HCEC 1CT (cell line): ENCODE data around the gene ADAMTSL4.
"Not testable (repeated sequence)": the region's sequence is repeated elsewhere in the genome, so short reads cannot be mapped to it uniquely, and the experiment has no call there.

ENCODE experiments used
- DNase-seq: peaks from one replicate; pipeline ENCODE4 v3.0.0-alpha.2; 2017

ADAMTSL4 gene

GRCh38 chr1:150567717-150568593, 18.7 kb downstream of the ADAMTSL4 start:
- DNase-seq: peak; percentile 97

GRCh38 chr1:150568594-150568966, 19.4 kb downstream of the ADAMTSL4 start:
- DNase-seq: no peak

GRCh38 chr1:150572918-150573647, 23.9 kb downstream of the ADAMTSL4 start:
- DNase-seq: no peak

- not testable (repeated sequence) for DNase-seq
These were observed 24.5 kb downstream of the ADAMTSL4 start for GRCh38 chr1:150573648-150574071.

GRCh38 chr1:150574260-150575071, 25.3 kb downstream of the ADAMTSL4 start:
- DNase-seq: no peak

- DNase-seq: no peak
These were observed 25.9 kb downstream of the ADAMTSL4 start for GRCh38 chr1:150575072-150575489.

GRCh38 chr1:150575518-150576366, 26.5 kb downstream of the ADAMTSL4 start:
- DNase-seq: no peak

- no peak for DNase-seq
These were observed 27.1 kb downstream of the ADAMTSL4 start for GRCh38 chr1:150576367-150576711.

- no peak for DNase-seq
These were observed 27.8 kb downstream of the ADAMTSL4 start for GRCh38 chr1:150576794-150577556.

GRCh38 chr1:150577557-150578271, 28.5 kb downstream of the ADAMTSL4 start:
- DNase-seq: no peak

- DNase-seq: peak; percentile 91
These were observed 29.3 kb downstream of the ADAMTSL4 start for GRCh38 chr1:150578272-150579109.

GRCh38 chr1:150579110-150579944, 30.1 kb downstream of the ADAMTSL4 start, which contains the start of gene MCL1:
TSS of gene MCL1 (minus strand) at chr1:150579610. CDS start at chr1:150579530, 80 bp downstream.
- peak; percentile 99 for DNase-seq

GRCh38 chr1:150579945-150580642, 30.9 kb downstream of the ADAMTSL4 start:
- DNase-seq: no peak

GRCh38 chr1:150580966-150581365, 31.8 kb downstream of the ADAMTSL4 start:
- not testable (repeated sequence) for DNase-seq

- DNase-seq: not testable (repeated sequence)
These were observed 32.2 kb downstream of the ADAMTSL4 start for GRCh38 chr1:150581437-150581836.

GRCh38 chr1:150581962-150582361, 32.8 kb downstream of the ADAMTSL4 start:
- DNase-seq: not testable (repeated sequence)

GRCh38 chr1:150582371-150582770, 33.2 kb downstream of the ADAMTSL4 start:
- DNase-seq: no peak
